ENCODE results near the gene PAPPA2.

The PAPPA2 gene

GRCh38 chr1:176602388-176603004 lies 139.5 kb downstream of the PAPPA2 start:
- no peak overlapping the region for H3K4me3 ChIP-seq (ENCODE audit: low read depth, low read length)
- no peaks in the 10 kb centered on the region for H3K27me3 ChIP-seq (ENCODE audit: insufficient read depth, low read length)
- H2AFZ ChIP-seq (ENCODE audit: low read length, unreplicated experiment), result no peak overlapping the region
- no peaks in the 10 kb centered on the region for H3K4me1 ChIP-seq (ENCODE audit: control insufficient read depth, insufficient read depth, low read length, unreplicated experiment)
- H3K36me3 ChIP-seq (ENCODE audit: insufficient read depth, low read length), result no peaks in the 10 kb centered on the region
- H3K27ac ChIP-seq (ENCODE audit: low read depth, low read length), result no peak overlapping the region
- no peaks in the 10 kb centered on the region for H3K79me2 ChIP-seq (ENCODE audit: control insufficient read depth, insufficient read depth, low read length, unreplicated experiment)

GRCh38 chr1:176603696-176604095 lies 140.7 kb downstream of the PAPPA2 start:
- Histone ChIP-seq H3K36me3 (ENCODE audit: insufficient read depth, low read length) (no peaks in the 10 kb centered on the region), H3K27ac (ENCODE audit: low read depth, low read length) (no peak overlapping the region), H3K27me3 (ENCODE audit: insufficient read depth, low read length) (no peaks in the 10 kb centered on the region), H3K4me1 (ENCODE audit: control insufficient read depth, insufficient read depth, low read length, unreplicated experiment) (no peaks in the 10 kb centered on the region), H3K4me3 (ENCODE audit: low read depth, low read length) (no peak overlapping the region), H3K79me2 (ENCODE audit: control insufficient read depth, insufficient read depth, low read length, unreplicated experiment) (no peaks in the 10 kb centered on the region), H2AFZ (ENCODE audit: low read length, unreplicated experiment) (no peak overlapping the region)

- Histone ChIP-seq H3K27ac (ENCODE audit: low read depth, low read length) (no peak overlapping the region), H3K27me3 (ENCODE audit: insufficient read depth, low read length) (no peaks in the 10 kb centered on the region), H2AFZ (ENCODE audit: low read length, unreplicated experiment) (no peak overlapping the region), H3K79me2 (ENCODE audit: control insufficient read depth, insufficient read depth, low read length, unreplicated experiment) (no peaks in the 10 kb centered on the region), H3K4me1 (ENCODE audit: control insufficient read depth, insufficient read depth, low read length, unreplicated experiment) (no peaks in the 10 kb centered on the region), H3K4me3 (ENCODE audit: low read depth, low read length) (no peak overlapping the region), H3K36me3 (ENCODE audit: insufficient read depth, low read length) (no peaks in the 10 kb centered on the region)
These were observed 141.5 kb downstream of the PAPPA2 start for GRCh38 chr1:176604461-176604860.

- Histone ChIP-seq H3K36me3 (ENCODE audit: insufficient read depth, low read length) (no peaks in the 10 kb centered on the region), H2AFZ (ENCODE audit: low read length, unreplicated experiment) (no peak overlapping the region), H3K4me1 (ENCODE audit: control insufficient read depth, insufficient read depth, low read length, unreplicated experiment) (peaks cover 2% of the 10 kb centered on the region), H3K4me3 (ENCODE audit: low read depth, low read length) (no peak overlapping the region), H3K79me2 (ENCODE audit: control insufficient read depth, insufficient read depth, low read length, unreplicated experiment) (no peaks in the 10 kb centered on the region), H3K27ac (ENCODE audit: low read depth, low read length) (no peak overlapping the region), H3K27me3 (ENCODE audit: insufficient read depth, low read length) (no peaks in the 10 kb centered on the region)
These were observed 142.2 kb downstream of the PAPPA2 start for GRCh38 chr1:176605176-176605575.

GRCh38 chr1:176609556-176610408 lies 146.8 kb downstream of the PAPPA2 start:
- Histone ChIP-seq H3K79me2 (ENCODE audit: control insufficient read depth, insufficient read depth, low read length, unreplicated experiment) (no peaks in the 10 kb centered on the region), H3K36me3 (ENCODE audit: insufficient read depth, low read length) (no peaks in the 10 kb centered on the region), H3K4me3 (ENCODE audit: low read depth, low read length) (no peak overlapping the region), H2AFZ (ENCODE audit: low read length, unreplicated experiment) (no peak overlapping the region), H3K27ac (ENCODE audit: low read depth, low read length) (no peak overlapping the region), H3K4me1 (ENCODE audit: control insufficient read depth, insufficient read depth, low read length, unreplicated experiment) (peaks cover 3% of the 10 kb centered on the region), H3K27me3 (ENCODE audit: insufficient read depth, low read length) (no peaks in the 10 kb centered on the region)

GRCh38 chr1:176612791-176613190 lies 149.8 kb downstream of the PAPPA2 start:
- H2AFZ ChIP-seq (ENCODE audit: low read length, unreplicated experiment), result no peak overlapping the region
- H3K4me1 ChIP-seq (ENCODE audit: control insufficient read depth, insufficient read depth, low read length, unreplicated experiment), result peaks cover 3% of the 10 kb centered on the region
- H3K27me3 ChIP-seq (ENCODE audit: insufficient read depth, low read length), result no peaks in the 10 kb centered on the region
- H3K36me3 ChIP-seq (ENCODE audit: insufficient read depth, low read length), result no peaks in the 10 kb centered on the region
- H3K27ac ChIP-seq (ENCODE audit: low read depth, low read length), result no peak overlapping the region
- H3K79me2 ChIP-seq (ENCODE audit: control insufficient read depth, insufficient read depth, low read length, unreplicated experiment), result no peaks in the 10 kb centered on the region
- H3K4me3 ChIP-seq (ENCODE audit: low read depth, low read length), result no peak overlapping the region

GRCh38 chr1:176617881-176618280 lies 154.9 kb downstream of the PAPPA2 start:
- Histone ChIP-seq H3K27ac (ENCODE audit: low read depth, low read length) (no peak overlapping the region), H3K79me2 (ENCODE audit: control insufficient read depth, insufficient read depth, low read length, unreplicated experiment) (no peaks in the 10 kb centered on the region), H3K4me1 (ENCODE audit: control insufficient read depth, insufficient read depth, low read length, unreplicated experiment) (no peaks in the 10 kb centered on the region), H2AFZ (ENCODE audit: low read length, unreplicated experiment) (no peak overlapping the region), H3K36me3 (ENCODE audit: insufficient read depth, low read length) (no peaks in the 10 kb centered on the region), H3K27me3 (ENCODE audit: insufficient read depth, low read length) (no peaks in the 10 kb centered on the region), H3K4me3 (ENCODE audit: low read depth, low read length) (no peak overlapping the region)

GRCh38 chr1:176619261-176619660 lies 156.3 kb downstream of the PAPPA2 start:
- no peak overlapping the region for H3K4me3 ChIP-seq (ENCODE audit: low read depth, low read length)
- H3K27ac ChIP-seq (ENCODE audit: low read depth, low read length), result no peak overlapping the region
- no peaks in the 10 kb centered on the region for H3K27me3 ChIP-seq (ENCODE audit: insufficient read depth, low read length)
- no peak overlapping the region for H2AFZ ChIP-seq (ENCODE audit: low read length, unreplicated experiment)
- no peaks in the 10 kb centered on the region for H3K79me2 ChIP-seq (ENCODE audit: control insufficient read depth, insufficient read depth, low read length, unreplicated experiment)
- no peaks in the 10 kb centered on the region for H3K4me1 ChIP-seq (ENCODE audit: control insufficient read depth, insufficient read depth, low read length, unreplicated experiment)
- no peaks in the 10 kb centered on the region for H3K36me3 ChIP-seq (ENCODE audit: insufficient read depth, low read length)

GRCh38 chr1:176625365-176625764 lies 162.4 kb downstream of the PAPPA2 start:
- Histone ChIP-seq H3K27me3 (ENCODE audit: insufficient read depth, low read length) (no peaks in the 10 kb centered on the region), H3K79me2 (ENCODE audit: control insufficient read depth, insufficient read depth, low read length, unreplicated experiment) (no peaks in the 10 kb centered on the region), H3K4me1 (ENCODE audit: control insufficient read depth, insufficient read depth, low read length, unreplicated experiment) (no peaks in the 10 kb centered on the region), H3K4me3 (ENCODE audit: low read depth, low read length) (no peak overlapping the region), H3K36me3 (ENCODE audit: insufficient read depth, low read length) (no peaks in the 10 kb centered on the region), H2AFZ (ENCODE audit: low read length, unreplicated experiment) (no peak overlapping the region), H3K27ac (ENCODE audit: low read depth, low read length) (no peak overlapping the region)

GRCh38 chr1:176626572-176627061 lies 163.6 kb downstream of the PAPPA2 start:
- no peak overlapping the region for H3K27ac ChIP-seq (ENCODE audit: low read depth, low read length)
- H3K79me2 ChIP-seq (ENCODE audit: control insufficient read depth, insufficient read depth, low read length, unreplicated experiment), result no peaks in the 10 kb centered on the region
- H3K4me3 ChIP-seq (ENCODE audit: low read depth, low read length), result no peak overlapping the region
- no peaks in the 10 kb centered on the region for H3K27me3 ChIP-seq (ENCODE audit: insufficient read depth, low read length)
- no peak overlapping the region for H2AFZ ChIP-seq (ENCODE audit: low read length, unreplicated experiment)
- no peaks in the 10 kb centered on the region for H3K36me3 ChIP-seq (ENCODE audit: insufficient read depth, low read length)
- no peaks in the 10 kb centered on the region for H3K4me1 ChIP-seq (ENCODE audit: control insufficient read depth, insufficient read depth, low read length, unreplicated experiment)

GRCh38 chr1:176628775-176629174 lies 165.8 kb downstream of the PAPPA2 start:
- Histone ChIP-seq H3K79me2 (ENCODE audit: control insufficient read depth, insufficient read depth, low read length, unreplicated experiment) (no peaks in the 10 kb centered on the region), H3K4me3 (ENCODE audit: low read depth, low read length) (no peak overlapping the region), H3K27ac (ENCODE audit: low read depth, low read length) (no peak overlapping the region), H2AFZ (ENCODE audit: low read length, unreplicated experiment) (no peak overlapping the region), H3K27me3 (ENCODE audit: insufficient read depth, low read length) (no peaks in the 10 kb centered on the region), H3K4me1 (ENCODE audit: control insufficient read depth, insufficient read depth, low read length, unreplicated experiment) (no peaks in the 10 kb centered on the region), H3K36me3 (ENCODE audit: insufficient read depth, low read length) (no peaks in the 10 kb centered on the region)
